ENCODE data around the gene HNRNPH1. TPM values are rescaled to one million over a fixed set of nuclear protein-coding genes. Genes with fewer than 3 reads are reported as not detected.

The HNRNPH1 gene
- total and polyA plus RNA-seq, 2 donors = 241 to 1,016 TPM

DNA sequence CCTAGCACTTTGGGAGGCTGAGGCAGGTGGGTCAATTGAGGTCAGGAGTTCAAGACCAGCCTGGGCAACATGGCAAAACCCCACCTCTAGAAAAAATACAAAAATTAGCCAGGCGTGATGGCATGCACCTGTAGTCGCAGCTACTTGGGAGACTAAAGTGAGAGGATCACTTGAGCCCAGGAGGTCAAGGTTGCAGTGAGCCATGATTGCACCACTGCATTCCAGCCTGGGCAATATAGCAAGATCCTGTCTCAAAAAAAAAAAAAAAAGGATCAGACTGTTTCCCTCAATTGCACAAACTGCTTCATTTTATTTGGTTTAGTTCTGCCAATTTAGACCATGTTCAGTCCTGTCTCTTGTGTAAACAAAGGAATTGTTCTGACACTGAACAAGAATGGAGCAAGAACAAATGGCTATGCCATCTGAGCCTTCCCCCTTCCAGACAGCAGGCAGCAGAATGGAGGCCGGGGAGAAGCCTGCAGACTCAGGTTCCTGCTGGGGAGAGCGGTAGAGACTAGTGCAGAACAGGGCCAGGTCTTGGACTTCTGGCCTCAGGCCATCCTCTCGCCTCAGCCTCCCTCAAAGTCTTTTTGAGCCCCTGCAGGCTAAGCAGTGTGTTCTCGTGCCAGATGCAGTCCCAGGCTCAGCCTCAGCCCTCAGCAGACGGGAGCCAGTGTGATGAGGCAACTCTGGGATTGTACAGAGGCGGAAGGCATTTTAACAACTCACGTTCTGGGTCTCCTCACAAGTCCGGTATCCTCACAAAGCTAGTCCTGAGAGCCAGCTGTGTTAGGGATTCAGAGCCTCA lies 18.2 kb downstream of the HNRNPH1 start:
- 43% methylated on average over 10 of the region's 10 CpGs for WGBS
- Histone ChIP-seq H3K4me1 (ENCODE audit: insufficient read depth) (no peaks in the 10 kb centered on the region), H3K4me3 (ENCODE audit: low read depth, low read length) (no peak overlapping the region), H3K36me3 (ENCODE audit: insufficient read depth) (peaks cover 1% of the 10 kb centered on the region), H3K27ac (ENCODE audit: low read depth) (no peak overlapping the region)
- no peak for DNase-seq (ENCODE audit: extremely low spot score)

DNA sequence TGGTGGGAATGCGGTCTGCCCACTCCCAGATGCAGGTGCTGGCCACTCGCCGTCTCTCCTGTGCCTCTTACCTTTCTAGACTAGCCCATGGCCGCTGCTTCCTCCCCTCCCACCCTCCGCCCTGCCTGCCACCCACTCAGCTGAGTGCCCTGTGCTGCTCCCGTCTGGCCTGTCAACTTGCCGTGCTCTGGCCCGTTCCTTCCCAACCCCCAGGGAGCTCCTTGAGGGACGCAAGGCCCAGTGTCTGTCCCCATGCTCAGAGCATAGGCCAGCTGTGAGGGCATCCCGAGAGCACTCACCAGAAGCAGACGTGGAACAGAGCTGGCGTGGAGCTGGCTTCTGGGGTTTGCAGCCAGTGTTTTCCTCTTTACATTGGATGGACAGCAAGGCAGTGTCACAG lies 20.2 kb downstream of the HNRNPH1 start:
- H3K4me1 ChIP-seq (ENCODE audit: insufficient read depth) = no peaks in the 10 kb centered on the region
- WGBS = 89% methylated on average over 12 of the region's 12 CpGs
- no peak overlapping the region for H3K27ac ChIP-seq (ENCODE audit: low read depth)
- no peak for DNase-seq (ENCODE audit: extremely low spot score)
- H3K36me3 ChIP-seq (ENCODE audit: insufficient read depth) = no peaks in the 10 kb centered on the region
- H3K4me3 ChIP-seq (ENCODE audit: low read depth, low read length) = no peak overlapping the region

DNA sequence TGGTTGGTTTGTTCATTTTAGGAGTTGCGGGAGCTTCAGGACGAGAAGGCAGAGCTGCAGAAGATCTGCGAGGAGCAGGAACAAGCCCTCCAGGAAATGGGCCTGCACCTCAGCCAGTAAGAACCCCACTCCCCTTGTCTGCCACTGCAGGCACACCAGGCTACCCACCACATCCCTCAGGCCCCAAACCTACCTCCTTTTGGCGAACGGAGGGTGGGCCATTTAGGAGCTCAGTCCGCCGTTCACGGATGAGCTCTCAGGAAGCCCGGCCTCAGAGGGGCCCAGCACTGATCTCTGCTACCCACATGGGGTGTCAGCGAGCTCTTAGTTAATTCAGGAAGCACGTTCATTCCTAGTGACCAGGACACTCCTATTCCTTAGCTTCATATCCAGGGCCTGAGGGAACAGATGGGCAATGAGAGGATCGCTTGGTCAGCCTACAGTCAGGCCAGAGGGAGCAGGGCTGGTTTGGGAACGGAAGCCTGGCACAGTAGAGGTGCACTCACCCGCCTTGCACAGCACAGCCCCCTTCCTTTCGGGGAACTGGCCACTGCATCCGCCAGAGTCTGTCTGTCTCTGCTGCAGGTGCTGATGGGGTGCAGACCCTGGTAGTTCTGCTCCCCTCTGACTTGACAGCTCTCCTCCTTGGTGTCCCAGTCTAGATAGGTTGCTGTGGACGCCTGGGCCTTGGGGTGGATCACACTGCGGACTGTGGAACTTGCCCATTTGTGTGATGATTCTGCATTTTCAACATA lies 21.4 kb downstream of the HNRNPH1 start:
- no peaks in the 10 kb centered on the region for H3K4me1 ChIP-seq (ENCODE audit: insufficient read depth)
- H3K36me3 ChIP-seq (ENCODE audit: insufficient read depth) = no peaks in the 10 kb centered on the region
- H3K27ac ChIP-seq (ENCODE audit: low read depth) = no peak overlapping the region
- DNase-seq (ENCODE audit: extremely low spot score) = no peak
- WGBS = 92% methylated on average over 18 of the region's 18 CpGs
- H3K4me3 ChIP-seq (ENCODE audit: low read depth, low read length) = no peak overlapping the region

- Histone ChIP-seq H3K36me3 (ENCODE audit: insufficient read depth) (no peaks in the 10 kb centered on the region), H3K4me1 (ENCODE audit: insufficient read depth) (no peaks in the 10 kb centered on the region), H3K27ac (ENCODE audit: low read depth) (no peak overlapping the region), H3K4me3 (ENCODE audit: low read depth, low read length) (no peak overlapping the region)
- WGBS = 87% methylated on average over 9 of the region's 9 CpGs
- DNase-seq (ENCODE audit: extremely low spot score) = no peak
These were observed 23.5 kb downstream of the HNRNPH1 start for GRCh38 chr5:179599973-179600372.

GRCh38 chr5:179599566-179599965 lies 23.9 kb downstream of the HNRNPH1 start:
- no peak for DNase-seq (ENCODE audit: extremely low spot score)
- Histone ChIP-seq H3K4me3 (ENCODE audit: low read depth, low read length) (no peak overlapping the region), H3K27ac (ENCODE audit: low read depth) (no peak overlapping the region), H3K36me3 (ENCODE audit: insufficient read depth) (no peaks in the 10 kb centered on the region), H3K4me1 (ENCODE audit: insufficient read depth) (no peaks in the 10 kb centered on the region)
- 86% methylated on average over 16 of the region's 16 CpGs for WGBS

GRCh38 chr5:179599100-179599499 lies 24.4 kb downstream of the HNRNPH1 start:
- DNase-seq (ENCODE audit: extremely low spot score) = no peak
- no peak overlapping the region for H3K27ac ChIP-seq (ENCODE audit: low read depth)
- WGBS = 83% methylated on average over 9 of the region's 9 CpGs
- H3K4me3 ChIP-seq (ENCODE audit: low read depth, low read length) = no peak overlapping the region
- H3K36me3 ChIP-seq (ENCODE audit: insufficient read depth) = no peaks in the 10 kb centered on the region
- no peaks in the 10 kb centered on the region for H3K4me1 ChIP-seq (ENCODE audit: insufficient read depth)

DNA sequence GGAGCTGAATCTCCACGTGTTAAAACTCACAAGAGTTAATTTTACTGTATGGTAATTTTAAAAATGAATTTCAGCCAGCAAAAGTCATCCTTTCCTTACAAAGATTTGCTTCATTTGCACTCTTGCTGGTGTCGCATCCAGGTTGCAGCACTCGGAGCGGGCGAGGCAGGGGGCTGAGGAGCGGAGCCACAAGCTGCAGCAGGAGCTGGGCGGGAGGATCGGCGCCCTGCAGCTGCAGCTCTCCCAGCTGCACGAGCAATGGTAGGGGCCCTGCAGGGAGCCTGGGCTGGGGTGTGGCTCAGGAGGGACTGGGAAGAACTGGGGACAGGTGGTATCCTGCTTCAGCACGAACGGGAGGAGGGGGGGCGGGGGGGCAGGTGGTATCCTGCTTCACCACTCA lies 27.1 kb downstream of the HNRNPH1 start:
- Histone ChIP-seq H3K4me1 (ENCODE audit: insufficient read depth) (no peaks in the 10 kb centered on the region), H3K36me3 (ENCODE audit: insufficient read depth) (peaks cover 4% of the 10 kb centered on the region), H3K27ac (ENCODE audit: low read depth) (no peak overlapping the region), H3K4me3 (ENCODE audit: low read depth, low read length) (no peak overlapping the region)
- WGBS = 89% methylated on average over 13 of the region's 13 CpGs
- DNase-seq (ENCODE audit: extremely low spot score) = no peak

- DNase-seq (ENCODE audit: extremely low spot score) = no peak
- H3K4me1 ChIP-seq (ENCODE audit: insufficient read depth) = no peaks in the 10 kb centered on the region
- WGBS = 60% methylated on average over 6 of the region's 6 CpGs
- H3K4me3 ChIP-seq (ENCODE audit: low read depth, low read length) = no peak overlapping the region
- H3K36me3 ChIP-seq (ENCODE audit: insufficient read depth) = peaks cover 4% of the 10 kb centered on the region
- no peak overlapping the region for H3K27ac ChIP-seq (ENCODE audit: low read depth)
These were observed 27.6 kb downstream of the HNRNPH1 start for GRCh38 chr5:179595916-179596315.

GRCh38 chr5:179588166-179588565 lies 35.3 kb downstream of the HNRNPH1 start:
- peaks cover 1% of the 10 kb centered on the region for H3K36me3 ChIP-seq (ENCODE audit: insufficient read depth)
- H3K27ac ChIP-seq (ENCODE audit: low read depth) = no peak overlapping the region
- no peak for DNase-seq (ENCODE audit: extremely low spot score)
- no peaks in the 10 kb centered on the region for H3K4me1 ChIP-seq (ENCODE audit: insufficient read depth)
- H3K4me3 ChIP-seq (ENCODE audit: low read depth, low read length) = no peak overlapping the region
- WGBS = 78% methylated on average over 3 of the region's 3 CpGs

DNA sequence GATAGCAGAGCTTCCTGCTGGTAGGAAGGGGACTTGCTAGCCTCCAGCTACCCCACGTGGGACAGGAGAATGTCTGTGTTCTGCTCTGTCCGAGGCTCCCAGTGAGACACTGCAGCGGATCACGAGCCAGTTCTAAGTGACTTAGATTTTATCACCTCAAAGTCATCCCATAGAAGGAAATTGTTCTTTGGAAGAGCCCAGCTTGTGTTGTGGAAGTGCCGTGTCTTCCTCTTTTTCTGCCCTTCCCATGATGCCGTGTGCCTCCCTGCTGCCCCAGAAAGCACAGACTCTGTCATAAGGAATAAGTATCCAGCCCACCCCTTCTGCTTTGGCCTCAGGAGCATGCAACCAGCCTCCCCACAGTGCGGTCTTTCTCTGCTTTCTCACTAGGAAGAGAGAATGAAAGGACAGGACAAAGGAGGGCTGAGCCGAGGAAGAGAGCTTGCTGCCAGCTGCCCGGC lies 37.5 kb downstream of the HNRNPH1 start:
- Histone ChIP-seq H3K36me3 (ENCODE audit: insufficient read depth) (peaks cover 1% of the 10 kb centered on the region), H3K27ac (ENCODE audit: low read depth) (no peak overlapping the region), H3K4me3 (ENCODE audit: low read depth, low read length) (no peak overlapping the region), H3K4me1 (ENCODE audit: insufficient read depth) (no peaks in the 10 kb centered on the region)
- 58% methylated on average over 9 of the region's 9 CpGs for WGBS
- DNase-seq (ENCODE audit: extremely low spot score) = no peak

- 96% methylated on average over 42 of the region's 42 CpGs for WGBS
- Histone ChIP-seq H3K4me1 (ENCODE audit: insufficient read depth) (no peaks in the 10 kb centered on the region), H3K36me3 (ENCODE audit: insufficient read depth) (no peaks in the 10 kb centered on the region), H3K27ac (ENCODE audit: low read depth) (no peak overlapping the region), H3K4me3 (ENCODE audit: low read depth, low read length) (no peak overlapping the region)
- no peak for DNase-seq (ENCODE audit: extremely low spot score)
These were observed 46.0 kb downstream of the HNRNPH1 start for GRCh38 chr5:179577286-179577960.

GRCh38 chr5:179572386-179572785 lies 51.1 kb downstream of the HNRNPH1 start:
- H3K4me1 ChIP-seq (ENCODE audit: insufficient read depth) = no peaks in the 10 kb centered on the region
- no peak for DNase-seq (ENCODE audit: extremely low spot score)
- no peak overlapping the region for H3K27ac ChIP-seq (ENCODE audit: low read depth)
- WGBS = 83% methylated on average over 8 of the region's 8 CpGs
- H3K36me3 ChIP-seq (ENCODE audit: insufficient read depth) = no peaks in the 10 kb centered on the region
- no peak overlapping the region for H3K4me3 ChIP-seq (ENCODE audit: low read depth, low read length)

DNA sequence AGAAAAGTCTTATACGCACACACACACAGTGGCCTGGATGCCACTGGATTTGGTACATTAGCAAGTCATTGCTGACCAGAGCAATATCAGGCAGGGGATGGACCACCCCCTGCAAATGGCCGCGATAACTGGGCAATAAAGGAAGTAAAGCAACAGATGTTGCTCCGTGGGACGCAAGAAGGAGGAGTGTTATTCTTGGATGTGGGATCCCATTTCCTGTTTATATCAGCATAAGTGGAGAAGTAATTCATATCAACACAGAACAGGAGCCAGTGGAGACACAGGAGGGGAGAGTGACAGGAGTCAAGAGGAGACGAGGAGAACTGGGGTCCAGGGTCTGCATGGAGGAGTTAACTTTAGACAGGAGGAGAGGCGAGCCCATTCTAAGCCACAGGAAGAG lies 54.8 kb downstream of the HNRNPH1 start:
- 57% methylated on average over 7 of the region's 7 CpGs for WGBS
- H3K4me3 ChIP-seq (ENCODE audit: low read depth, low read length) = no peak overlapping the region
- no peak overlapping the region for H3K27ac ChIP-seq (ENCODE audit: low read depth)
- no peak for DNase-seq (ENCODE audit: extremely low spot score)
- no peaks in the 10 kb centered on the region for H3K36me3 ChIP-seq (ENCODE audit: insufficient read depth)
- H3K4me1 ChIP-seq (ENCODE audit: insufficient read depth) = no peaks in the 10 kb centered on the region

DNA sequence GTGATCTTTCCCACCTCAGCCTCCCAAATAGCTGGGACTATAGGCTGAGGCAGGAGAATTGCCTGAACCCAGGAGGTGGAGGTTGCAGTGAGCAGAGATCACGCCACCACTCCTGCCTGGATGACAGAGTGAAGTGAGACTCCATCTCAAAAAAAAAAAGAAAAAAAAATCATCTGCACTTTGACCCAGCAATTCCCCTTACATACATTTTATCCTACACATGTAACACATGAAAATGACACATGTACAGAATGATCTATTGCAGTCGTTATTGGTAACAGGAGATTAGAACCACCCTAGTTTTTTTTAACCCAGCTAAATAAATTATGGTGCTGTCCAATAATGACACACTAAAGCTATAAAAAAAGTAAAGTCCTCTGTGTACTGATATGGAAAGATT lies 58.9 kb downstream of the HNRNPH1 start:
- WGBS = 66% methylated on average over 2 of the region's 2 CpGs
- no peak overlapping the region for H3K4me3 ChIP-seq (ENCODE audit: low read depth, low read length)
- H3K27ac ChIP-seq (ENCODE audit: low read depth) = no peak overlapping the region
- no peaks in the 10 kb centered on the region for H3K4me1 ChIP-seq (ENCODE audit: insufficient read depth)
- no peak for DNase-seq (ENCODE audit: extremely low spot score)
- H3K36me3 ChIP-seq (ENCODE audit: insufficient read depth) = peaks cover 5% of the 10 kb centered on the region
